ENCODE measurements around the gene COL9A2.

COL9A2 gene

GRCh38 chr1:40303051-40303771 is 13.9 kb downstream of the COL9A2 start:
- H3K9me3 ChIP-seq (ENCODE audit: control insufficient read depth, insufficient read depth, low read length): no peaks in the 10 kb centered on the region

GRCh38 chr1:40302475-40302874 is 14.6 kb downstream of the COL9A2 start:
- Histone ChIP-seq H3K4me1 (ENCODE audit: insufficient read depth, low read length) (peaks cover 3% of the 10 kb centered on the region; the same call in 1 of the 2 replicates), H3K36me3 (ENCODE audit: insufficient read depth, low read length) (no peaks in the 10 kb centered on the region), H3K9me3 (ENCODE audit: control insufficient read depth, insufficient read depth, low read length) (no peaks in the 10 kb centered on the region), H3K9ac (ENCODE audit: low read depth, low read length) (no peak overlapping the region)

More at GRCh38 chr1:40303051-40303771, 13.9 kb downstream of the COL9A2 start:
- no peak overlapping the region for H3K9ac ChIP-seq (ENCODE audit: low read depth, low read length)
- peaks cover 3% of the 10 kb centered on the region; the same call in 1 of the 2 replicates for H3K4me1 ChIP-seq (ENCODE audit: insufficient read depth, low read length)
- H3K36me3 ChIP-seq (ENCODE audit: insufficient read depth, low read length): no peaks in the 10 kb centered on the region

- Histone ChIP-seq H3K36me3 (ENCODE audit: insufficient read depth, low read length) (no peaks in the 10 kb centered on the region), H3K4me1 (ENCODE audit: insufficient read depth, low read length) (peaks cover 3% of the 10 kb centered on the region; the same call in 1 of the 2 replicates), H3K9me3 (ENCODE audit: control insufficient read depth, insufficient read depth, low read length) (no peaks in the 10 kb centered on the region), H3K9ac (ENCODE audit: low read depth, low read length) (no peak overlapping the region)
These were observed 15.4 kb downstream of the COL9A2 start for GRCh38 chr1:40301541-40302299.

- peaks cover 3% of the 10 kb centered on the region; the same call in 1 of the 2 replicates for H3K4me1 ChIP-seq (ENCODE audit: insufficient read depth, low read length)
- H3K9me3 ChIP-seq (ENCODE audit: control insufficient read depth, insufficient read depth, low read length): no peaks in the 10 kb centered on the region
- H3K9ac ChIP-seq (ENCODE audit: low read depth, low read length): no peak overlapping the region
- no peaks in the 10 kb centered on the region for H3K36me3 ChIP-seq (ENCODE audit: insufficient read depth, low read length)
These were observed 16.0 kb downstream of the COL9A2 start for GRCh38 chr1:40301066-40301465.

- no peaks in the 10 kb centered on the region for H3K9me3 ChIP-seq (ENCODE audit: control insufficient read depth, insufficient read depth, low read length)
- no peaks in the 10 kb centered on the region for H3K36me3 ChIP-seq (ENCODE audit: insufficient read depth, low read length)
- peaks cover 3% of the 10 kb centered on the region; the same call in 1 of the 2 replicates for H3K4me1 ChIP-seq (ENCODE audit: insufficient read depth, low read length)
- H3K9ac ChIP-seq (ENCODE audit: low read depth, low read length): no peak overlapping the region
These were observed 16.4 kb downstream of the COL9A2 start for GRCh38 chr1:40300651-40301050.

- Histone ChIP-seq H3K9ac (ENCODE audit: low read depth, low read length) (no peak overlapping the region), H3K4me1 (ENCODE audit: insufficient read depth, low read length) (peaks cover under 1% of the 10 kb centered on the region; the same call in 1 of the 2 replicates), H3K36me3 (ENCODE audit: insufficient read depth, low read length) (no peaks in the 10 kb centered on the region), H3K9me3 (ENCODE audit: control insufficient read depth, insufficient read depth, low read length) (no peaks in the 10 kb centered on the region)
These were observed 16.9 kb downstream of the COL9A2 start for GRCh38 chr1:40300249-40300567.

GRCh38 chr1:40299366-40300248 is 17.5 kb downstream of the COL9A2 start:
- H3K4me1 ChIP-seq (ENCODE audit: insufficient read depth, low read length): no peaks in the 10 kb centered on the region; the same call in 1 of the 2 replicates
- no peaks in the 10 kb centered on the region for H3K36me3 ChIP-seq (ENCODE audit: insufficient read depth, low read length)
- H3K9me3 ChIP-seq (ENCODE audit: control insufficient read depth, insufficient read depth, low read length): no peaks in the 10 kb centered on the region
- no peak overlapping the region for H3K9ac ChIP-seq (ENCODE audit: low read depth, low read length)

- Histone ChIP-seq H3K4me1 (ENCODE audit: insufficient read depth, low read length) (peaks cover 8% of the 10 kb centered on the region; the same call in 1 of the 2 replicates), H3K9me3 (ENCODE audit: control insufficient read depth, insufficient read depth, low read length) (no peaks in the 10 kb centered on the region), H3K9ac (ENCODE audit: low read depth, low read length) (no peak overlapping the region; the same call in 1 of the 2 replicates), H3K36me3 (ENCODE audit: insufficient read depth, low read length) (peaks cover 16% of the 10 kb centered on the region; the same call in 1 of the 2 replicates)
These were observed 25.8 kb downstream of the COL9A2 start for GRCh38 chr1:40291293-40291692.

- Histone ChIP-seq H3K4me1 (ENCODE audit: insufficient read depth, low read length) (no peaks in the 10 kb centered on the region), H3K9me3 (ENCODE audit: control insufficient read depth, insufficient read depth, low read length) (no peaks in the 10 kb centered on the region), H3K36me3 (ENCODE audit: insufficient read depth, low read length) (peaks cover 7% of the 10 kb centered on the region), H3K9ac (ENCODE audit: low read depth, low read length) (no peak overlapping the region)
These were observed 35.2 kb downstream of the COL9A2 start for GRCh38 chr1:40281853-40282252.

- Histone ChIP-seq H3K9ac (ENCODE audit: low read depth, low read length) (no peak overlapping the region), H3K36me3 (ENCODE audit: insufficient read depth, low read length) (peaks cover 8% of the 10 kb centered on the region; the same call in 1 of the 2 replicates)
These were observed 41.0 kb downstream of the COL9A2 start for GRCh38 chr1:40276122-40276521.

GRCh38 chr1:40274331-40274730 is 42.8 kb downstream of the COL9A2 start:
- Histone ChIP-seq H3K9ac (ENCODE audit: low read depth, low read length) (no peak overlapping the region), H3K36me3 (ENCODE audit: insufficient read depth, low read length) (peaks cover 15% of the 10 kb centered on the region), H3K4me1 (ENCODE audit: insufficient read depth, low read length) (no peaks in the 10 kb centered on the region), H3K9me3 (ENCODE audit: control insufficient read depth, insufficient read depth, low read length) (no peaks in the 10 kb centered on the region)

More at GRCh38 chr1:40276122-40276521, 41.0 kb downstream of the COL9A2 start:
- Histone ChIP-seq H3K9me3 (ENCODE audit: control insufficient read depth, insufficient read depth, low read length) (no peaks in the 10 kb centered on the region), H3K4me1 (ENCODE audit: insufficient read depth, low read length) (no peaks in the 10 kb centered on the region)

- Histone ChIP-seq H3K9me3 (ENCODE audit: control insufficient read depth, insufficient read depth, low read length) (no peaks in the 10 kb centered on the region), H3K4me1 (ENCODE audit: insufficient read depth, low read length) (no peaks in the 10 kb centered on the region), H3K36me3 (ENCODE audit: insufficient read depth, low read length) (peaks cover 19% of the 10 kb centered on the region), H3K9ac (ENCODE audit: low read depth, low read length) (no peak overlapping the region)
These were observed 43.4 kb downstream of the COL9A2 start for GRCh38 chr1:40273547-40274166.

GRCh38 chr1:40272653-40273213 is 44.4 kb downstream of the COL9A2 start:
- Histone ChIP-seq H3K9me3 (ENCODE audit: control insufficient read depth, insufficient read depth, low read length) (no peaks in the 10 kb centered on the region), H3K4me1 (ENCODE audit: insufficient read depth, low read length) (no peaks in the 10 kb centered on the region), H3K9ac (ENCODE audit: low read depth, low read length) (no peak overlapping the region), H3K36me3 (ENCODE audit: insufficient read depth, low read length) (peaks cover 19% of the 10 kb centered on the region)

Data from ES-I3 (cell line).